ENCODE measurements around the gene VWC2L.
A peak's percentile ranks its signal among the peaks of the same experiment; 100 is the strongest.

The VWC2L gene

GRCh38 chr2:214587442-214587841, 176.6 kb downstream of the VWC2L start:
- no peak for DNase-seq (ENCODE audit: low spot score)

DNA sequence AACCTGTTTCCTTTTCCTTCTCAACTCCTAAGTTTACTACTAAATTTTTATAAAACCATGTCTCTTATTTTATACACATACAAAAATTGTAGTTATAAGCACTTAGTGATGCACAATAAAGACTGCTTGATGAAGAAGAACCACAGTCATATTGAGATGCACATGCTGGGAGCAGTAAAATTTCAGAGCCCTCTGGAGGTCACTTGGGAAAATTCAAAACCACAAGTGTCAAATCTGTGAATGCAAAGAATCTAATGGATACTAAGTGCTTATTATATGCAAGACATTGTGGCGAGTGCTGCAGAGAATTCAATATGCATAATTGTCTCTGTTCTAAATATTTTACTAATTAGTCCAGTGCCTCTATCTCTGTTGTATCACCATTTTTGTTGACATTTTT, 180.5 kb downstream of the VWC2L start:
- DNase-seq (ENCODE audit: low spot score) = no peak

DNA sequence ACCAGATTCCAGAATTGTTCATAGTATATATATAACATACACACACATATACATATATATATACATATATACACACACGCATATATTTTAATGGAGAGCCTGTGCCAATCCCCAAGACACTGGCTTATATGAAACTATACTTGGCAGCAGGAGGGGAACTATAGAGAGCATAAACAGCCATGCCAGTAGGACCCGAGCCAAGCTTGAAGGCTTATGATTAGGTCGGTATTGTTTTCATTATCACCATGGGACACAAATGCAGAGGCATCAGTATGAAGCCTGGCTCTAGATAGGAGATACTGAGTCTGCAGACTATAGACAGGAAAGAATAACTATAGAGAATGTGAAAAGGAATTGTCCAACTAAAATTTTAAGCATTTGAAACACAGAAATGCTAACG, 181.2 kb downstream of the VWC2L start:
- DNase-seq (ENCODE audit: low spot score) = no peak

DNA sequence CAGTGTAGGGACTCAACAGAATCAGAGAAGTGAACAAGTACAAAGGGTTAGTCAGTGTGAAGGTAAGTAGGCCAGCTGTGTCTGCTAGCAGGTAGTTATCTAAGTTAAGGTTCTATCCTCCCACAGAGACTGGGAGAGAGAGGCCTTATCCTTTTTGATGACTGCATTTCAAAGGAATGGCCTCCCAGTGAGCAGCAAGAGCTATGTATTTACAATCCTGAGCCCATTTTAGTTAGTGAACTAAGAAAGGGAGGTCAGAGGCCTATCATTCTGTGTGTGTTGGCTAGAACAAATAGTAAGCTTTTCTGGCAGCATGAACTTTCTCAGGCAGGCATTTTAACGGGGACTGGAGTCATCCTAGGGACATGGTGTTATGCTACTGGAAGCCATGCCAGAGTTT, 182.9 kb downstream of the VWC2L start:
- no peak for DNase-seq (ENCODE audit: low spot score)

GRCh38 chr2:214601852-214602633, 191.2 kb downstream of the VWC2L start:
- DNase-seq (ENCODE audit: low spot score) = no peak

- no peak for DNase-seq (ENCODE audit: low spot score)
These were observed 194.0 kb downstream of the VWC2L start for GRCh38 chr2:214604861-214605260.

- DNase-seq (ENCODE audit: low spot score) = no peak
These were observed 196.2 kb downstream of the VWC2L start for GRCh38 chr2:214607051-214607450.

GRCh38 chr2:214611015-214611414, 200.2 kb downstream of the VWC2L start:
- DNase-seq (ENCODE audit: low spot score) = no peak

DNA sequence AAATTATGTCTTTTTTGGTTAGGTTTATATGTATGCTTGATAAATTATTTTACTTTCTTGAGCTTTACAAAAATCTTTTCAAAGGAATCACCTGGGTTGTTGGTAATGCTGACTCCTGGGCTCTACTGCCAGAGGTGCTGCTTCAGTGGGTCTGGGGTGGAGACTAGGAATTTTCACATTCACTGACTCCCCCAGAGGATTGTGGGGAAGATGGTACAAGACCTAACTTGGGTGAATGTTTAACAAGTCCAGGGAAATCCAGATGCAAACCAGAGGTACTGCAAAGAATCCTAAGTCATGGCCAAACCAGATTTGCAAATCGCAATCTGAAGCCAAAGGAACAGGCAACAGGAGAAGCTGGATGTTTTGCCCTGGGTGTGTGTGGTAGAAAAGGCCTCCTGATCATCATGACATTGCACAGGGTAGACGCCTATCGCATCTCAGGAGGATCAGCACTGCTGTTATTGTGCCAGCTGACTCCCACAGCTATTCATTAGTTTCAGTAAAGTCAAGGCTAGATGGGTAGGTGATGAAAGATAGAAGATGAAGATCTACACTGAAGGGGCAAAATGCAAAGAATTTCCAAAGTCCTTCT, 213.4 kb downstream of the VWC2L start:
- peak; percentile 44 for DNase-seq (ENCODE audit: low spot score)

DNA sequence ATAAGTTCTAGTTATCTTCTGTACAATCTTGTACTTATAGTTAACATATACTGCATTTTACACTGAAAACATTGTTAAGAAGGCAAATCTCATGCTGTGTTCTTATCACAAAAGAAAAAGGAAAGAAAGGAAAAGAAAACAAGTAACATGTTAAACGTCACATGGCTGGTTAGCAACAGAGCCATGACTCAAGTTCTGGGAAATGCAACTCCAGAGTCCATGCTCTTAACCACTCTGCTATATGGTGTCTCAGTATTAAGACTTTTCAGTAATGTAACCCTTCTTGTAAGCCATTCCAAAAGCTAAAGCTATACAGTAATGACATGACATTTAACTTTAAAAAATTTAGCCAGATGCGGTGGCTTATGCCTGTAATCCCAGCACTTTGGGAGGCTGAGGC, 217.2 kb downstream of the VWC2L start:
- no peak for DNase-seq (ENCODE audit: low spot score)

All from SK-N-DZ (cell line).